ENCODE data around the gene HELZ. TPM values are rescaled to one million over a fixed set of nuclear protein-coding genes. Genes with fewer than 3 reads are reported as not detected.

HELZ gene
- total and polyA plus RNA-seq, 10 donors: 2.5 to 154 (median 88.7) TPM

DNA sequence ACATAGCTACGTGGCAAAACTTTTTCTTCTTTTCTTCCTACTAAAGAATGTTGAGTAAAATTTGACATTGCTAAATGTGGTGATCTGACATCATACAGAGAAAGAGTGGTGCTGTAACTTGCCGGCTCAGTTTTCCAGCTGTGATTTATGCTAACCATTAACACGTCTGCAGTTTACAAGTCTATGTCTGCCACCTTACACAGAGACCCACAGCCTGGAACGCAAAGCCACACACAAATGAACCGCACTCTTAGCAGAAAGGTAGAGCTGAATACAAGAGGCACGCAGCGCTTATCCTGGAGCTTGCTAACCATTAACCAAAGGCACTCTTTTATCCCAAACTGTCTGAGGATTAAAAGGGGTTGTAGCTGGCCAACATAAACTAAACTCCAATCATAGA is 168.7 kb downstream of the HELZ start:
- no peaks in the 10 kb centered on the region for H3K9me3 ChIP-seq
- H3K36me3 ChIP-seq: peaks cover 0 to 87% (median 34%) of the 10 kb centered on the region in 6 donors
- no peaks in the 10 kb centered on the region for H3K27me3 ChIP-seq (replicated peaks in 1 of 7)
- TF ChIP-seq POLR2A (IDR thresholded peaks at IDR 0.05) (no peak), POLR2AphosphoS5 (IDR thresholded peaks at IDR 0.05) (no peak)
- TF ChIP-seq, protein P1, sequence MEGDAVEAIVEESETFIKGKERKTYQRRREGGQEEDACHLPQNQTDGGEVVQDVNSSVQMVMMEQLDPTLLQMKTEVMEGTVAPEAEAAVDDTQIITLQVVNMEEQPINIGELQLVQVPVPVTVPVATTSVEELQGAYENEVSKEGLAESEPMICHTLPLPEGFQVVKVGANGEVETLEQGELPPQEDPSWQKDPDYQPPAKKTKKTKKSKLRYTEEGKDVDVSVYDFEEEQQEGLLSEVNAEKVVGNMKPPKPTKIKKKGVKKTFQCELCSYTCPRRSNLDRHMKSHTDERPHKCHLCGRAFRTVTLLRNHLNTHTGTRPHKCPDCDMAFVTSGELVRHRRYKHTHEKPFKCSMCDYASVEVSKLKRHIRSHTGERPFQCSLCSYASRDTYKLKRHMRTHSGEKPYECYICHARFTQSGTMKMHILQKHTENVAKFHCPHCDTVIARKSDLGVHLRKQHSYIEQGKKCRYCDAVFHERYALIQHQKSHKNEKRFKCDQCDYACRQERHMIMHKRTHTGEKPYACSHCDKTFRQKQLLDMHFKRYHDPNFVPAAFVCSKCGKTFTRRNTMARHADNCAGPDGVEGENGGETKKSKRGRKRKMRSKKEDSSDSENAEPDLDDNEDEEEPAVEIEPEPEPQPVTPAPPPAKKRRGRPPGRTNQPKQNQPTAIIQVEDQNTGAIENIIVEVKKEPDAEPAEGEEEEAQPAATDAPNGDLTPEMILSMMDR (IDR thresholded peaks at IDR 0.05 in 8 of 11, conservative IDR thresholded peaks at IDR 0.05 in 3 of 11): no peak
- intact Hi-C loops (cut with DNase I; ENCODE audit: low total_unique reads): no loop called here
- H3K4me3 ChIP-seq: no peak overlapping the region
- WGBS, 5 donors: 85 to 91% (median 87%) methylated on average over 7 of the region's 7 CpGs
- DNase-seq: no peak
- no peak overlapping the region for H3K27ac ChIP-seq
- peaks cover 0 to 7% (median 0%) of the 10 kb centered on the region in 6 donors for H3K4me1 ChIP-seq

GRCh38 chr17:67074781-67075180 is 170.2 kb downstream of the HELZ start:
- intact Hi-C loops (cut with DNase I; ENCODE audit: low total_unique reads): no loop called here
- no peak for TF ChIP-seq POLR2AphosphoS5 (IDR thresholded peaks at IDR 0.05)
- no peak for TF ChIP-seq POLR2A (IDR thresholded peaks at IDR 0.05)
- TF ChIP-seq, protein P1 (IDR thresholded peaks at IDR 0.05 in 8 of 11, conservative IDR thresholded peaks at IDR 0.05 in 3 of 11): no peak
- Histone ChIP-seq H3K27ac (no peak overlapping the region), H3K27me3 (replicated peaks in 1 of 7) (no peaks in the 10 kb centered on the region), H3K9me3 (no peaks in the 10 kb centered on the region), H3K36me3 (peaks cover 0 to 76% (median 34%) of the 10 kb centered on the region in 6 donors), H3K4me1 (no peaks in the 10 kb centered on the region), H3K4me3 (no peak overlapping the region)
- no peak for DNase-seq
- 91 to 96% (median 95%) methylated on average over 3 of the region's 3 CpGs for WGBS, 5 donors

DNA sequence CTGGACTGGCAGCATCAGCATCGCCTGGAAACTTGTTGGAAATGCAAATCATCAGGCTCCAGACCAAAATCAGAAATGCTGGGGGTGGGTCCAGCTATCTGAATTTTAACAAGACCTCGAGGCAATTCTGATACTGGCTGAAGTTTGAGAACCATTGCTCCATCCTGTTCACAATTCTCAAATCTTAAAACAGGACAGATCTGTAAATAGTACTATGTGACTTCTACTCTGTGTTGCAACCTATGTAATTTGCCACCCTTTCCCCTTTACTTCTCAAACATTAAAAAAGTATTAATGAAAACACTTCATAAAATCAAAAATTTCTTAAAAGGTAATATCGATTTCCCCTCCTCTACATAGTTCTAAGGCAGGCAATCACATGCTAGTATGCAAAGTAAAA is 172.1 kb downstream of the HELZ start:
- no peaks in the 10 kb centered on the region for H3K27me3 ChIP-seq (replicated peaks in 1 of 7)
- H3K4me1 ChIP-seq: no peaks in the 10 kb centered on the region
- no peak for DNase-seq
- intact Hi-C loops (cut with DNase I; ENCODE audit: low total_unique reads): no loop called here
- TF ChIP-seq POLR2AphosphoS5 (IDR thresholded peaks at IDR 0.05) (no peak), POLR2A (IDR thresholded peaks at IDR 0.05) (no peak)
- TF ChIP-seq, protein P1 (IDR thresholded peaks at IDR 0.05 in 8 of 11, conservative IDR thresholded peaks at IDR 0.05 in 3 of 11): no peak
- peaks cover 0 to 58% (median 27%) of the 10 kb centered on the region in 6 donors for H3K36me3 ChIP-seq
- H3K9me3 ChIP-seq: no peaks in the 10 kb centered on the region
- no peak overlapping the region for H3K27ac ChIP-seq
- 87 to 96% (median 92%) methylated on average over 3 of the region's 3 CpGs for WGBS, 5 donors
- no peak overlapping the region for H3K4me3 ChIP-seq

DNA sequence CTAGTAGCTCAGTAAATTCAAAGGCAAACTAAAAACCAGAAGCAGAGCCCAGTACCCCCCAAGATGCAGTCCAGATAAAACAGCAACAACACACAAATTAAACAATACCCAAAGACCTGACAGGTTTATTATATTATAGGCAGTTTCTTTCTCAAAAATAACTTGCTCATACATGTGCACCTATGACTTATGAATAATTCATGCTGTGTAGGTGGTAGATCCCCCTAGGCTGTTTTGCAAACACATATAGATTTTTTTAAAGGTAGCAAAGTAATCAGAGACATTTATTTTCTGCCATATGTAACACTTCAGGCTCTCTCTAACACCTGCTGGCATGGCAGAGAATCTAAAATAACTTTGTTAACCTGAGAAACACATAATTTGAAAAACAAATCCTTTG is 173.4 kb downstream of the HELZ start:
- intact Hi-C loops (cut with DNase I; ENCODE audit: low total_unique reads): no loop called here
- Histone ChIP-seq H3K36me3 (peaks cover 0 to 45% (median 19%) of the 10 kb centered on the region in 6 donors), H3K27ac (no peak overlapping the region), H3K4me3 (no peak overlapping the region), H3K4me1 (no peaks in the 10 kb centered on the region), H3K27me3 (replicated peaks in 1 of 7) (no peaks in the 10 kb centered on the region), H3K9me3 (no peaks in the 10 kb centered on the region)
- TF ChIP-seq POLR2AphosphoS5 (IDR thresholded peaks at IDR 0.05) (no peak), POLR2A (IDR thresholded peaks at IDR 0.05) (no peak)
- TF ChIP-seq, protein P1 (IDR thresholded peaks at IDR 0.05 in 8 of 11, conservative IDR thresholded peaks at IDR 0.05 in 3 of 11): no peak
- no peak for DNase-seq
